GM21723 (cell line): ENCODE results near the gene SLC39A6.
"Not testable (repeated sequence)": the region's sequence is repeated elsewhere in the genome, so short reads cannot be mapped to it uniquely, and the experiment has no call there.

Source experiments
- ATAC-seq: cut with Tn5 transposase; IDR thresholded peaks from one replicate; pipeline ENCODE4 v1.9.1; 2021; ENCODE audit warnings: mild to moderate bottlenecking, moderate library complexity; ENCODE audit not compliant: unreplicated experiment

SLC39A6 gene

GRCh38 chr18:36141576-36141975 is 12.4 kb upstream of the SLC39A6 start:
- ATAC-seq = no peak

- ATAC-seq = no peak
These were observed 10.1 kb upstream of the SLC39A6 start for GRCh38 chr18:36139245-36139644.

GRCh38 chr18:36135264-36135663 is 6.1 kb upstream of the SLC39A6 start:
- no peak for ATAC-seq

GRCh38 chr18:36132756-36133155 is 3.6 kb upstream of the SLC39A6 start:
- no peak for ATAC-seq

GRCh38 chr18:36131692-36132483 is 2.7 kb upstream of the SLC39A6 start:
- no peak for ATAC-seq

- no peak for ATAC-seq
These were observed 1.9 kb upstream of the SLC39A6 start for GRCh38 chr18:36130883-36131653.

- peak; percentile 24 for ATAC-seq
These were observed 1.1 kb upstream of the SLC39A6 start for GRCh38 chr18:36130039-36130831.

- peak; percentile 22 for ATAC-seq
These were observed 237 bp downstream of the SLC39A6 start for GRCh38 chr18:36128907-36129299.

GRCh38 chr18:36128530-36128870 is 640 bp downstream of the SLC39A6 start:
- no peak for ATAC-seq

- no peak for ATAC-seq
These were observed 1.2 kb downstream of the SLC39A6 start for GRCh38 chr18:36127836-36128529.

- no peak for ATAC-seq
These were observed 2.5 kb downstream of the SLC39A6 start for GRCh38 chr18:36126668-36127067.

GRCh38 chr18:36124841-36125240 is 4.3 kb downstream of the SLC39A6 start:
- no peak for ATAC-seq

GRCh38 chr18:36120297-36120696 is 8.8 kb downstream of the SLC39A6 start:
- no peak for ATAC-seq

- not testable (repeated sequence) for ATAC-seq
These were observed 12.4 kb downstream of the SLC39A6 start for GRCh38 chr18:36116771-36117170.

- ATAC-seq = no peak
These were observed 14.4 kb downstream of the SLC39A6 start for GRCh38 chr18:36114738-36115137.

GRCh38 chr18:36114251-36114650 is 14.9 kb downstream of the SLC39A6 start:
- no peak for ATAC-seq

- no peak for ATAC-seq
These were observed 16.8 kb downstream of the SLC39A6 start for GRCh38 chr18:36112302-36112701.

GRCh38 chr18:36109737-36110136 is 19.4 kb downstream of the SLC39A6 start:
- ATAC-seq = no peak

- ATAC-seq = no peak
These were observed 20.5 kb downstream of the SLC39A6 start for GRCh38 chr18:36108601-36109000.

GRCh38 chr18:36108196-36108595 is 20.9 kb downstream of the SLC39A6 start:
- no peak for ATAC-seq

- no peak for ATAC-seq
These were observed 21.7 kb downstream of the SLC39A6 start for GRCh38 chr18:36107477-36107876.
